HEK293 (cell line): Measurements from ENCODE around the gene STK36.

Experiments used
- CTCF ChIP-seq: fragments of 450-650 bp; formaldehyde crosslinking; IDR thresholded peaks from 2 replicates; pipeline ENCODE4 v1.5.1; 2016; ENCODE audit warnings: missing biosample characterization, missing genetic modification characterization
- REST ChIP-seq: fragments of 450-650 bp; formaldehyde crosslinking; IDR thresholded peaks from 2 replicates; pipeline ENCODE4 v1.5.1; 2016; ENCODE audit warnings: missing biosample characterization, missing genetic modification characterization
- YY1 ChIP-seq: fragments of 450-650 bp; formaldehyde crosslinking; IDR thresholded peaks from 2 replicates; pipeline ENCODE4 v1.5.1; 2018; ENCODE audit warnings: missing biosample characterization, missing genetic modification characterization
- ZBTB21 ChIP-seq: fragments of 450-650 bp; formaldehyde crosslinking; IDR thresholded peaks from 2 replicates; pipeline ENCODE4 v1.5.1; 2017; ENCODE audit warnings: missing biosample characterization, missing genetic modification characterization
- ZBTB44 ChIP-seq: fragments of 450-650 bp; IDR thresholded peaks from 2 replicates; pipeline ENCODE4 v1.5.1; 2018; ENCODE audit warnings: missing biosample characterization, mild to moderate bottlenecking, missing genetic modification characterization
- ZNF184 ChIP-seq: fragments of 450-650 bp; IDR thresholded peaks from 2 replicates; pipeline ENCODE4 v1.5.1; 2018; ENCODE audit warnings: missing biosample characterization, mild to moderate bottlenecking, missing genetic modification characterization
- ZNF221 ChIP-seq: fragments of 450-650 bp; formaldehyde crosslinking; IDR thresholded peaks from 2 replicates; pipeline ENCODE4 v1.5.1; 2017; ENCODE audit warnings: missing biosample characterization, missing genetic modification characterization, borderline replicate concordance
- ZNF23 ChIP-seq: fragments of 450-650 bp; formaldehyde crosslinking; IDR thresholded peaks from 2 replicates; pipeline ENCODE4 v1.5.1; 2016; ENCODE audit warnings: missing biosample characterization, missing genetic modification characterization, borderline replicate concordance
- ZNF558 ChIP-seq: fragments of 450-650 bp; formaldehyde crosslinking; IDR thresholded peaks from 2 replicates; pipeline ENCODE4 v1.5.1; 2016; ENCODE audit warnings: missing biosample characterization, missing genetic modification characterization
- ZNF830 ChIP-seq: fragments of 450-650 bp; IDR thresholded peaks from 2 replicates; pipeline ENCODE4 v1.5.0; 2018; ENCODE audit warnings: missing biosample characterization, missing genetic modification characterization, low read depth, mild to moderate bottlenecking, moderate library complexity

DNA sequence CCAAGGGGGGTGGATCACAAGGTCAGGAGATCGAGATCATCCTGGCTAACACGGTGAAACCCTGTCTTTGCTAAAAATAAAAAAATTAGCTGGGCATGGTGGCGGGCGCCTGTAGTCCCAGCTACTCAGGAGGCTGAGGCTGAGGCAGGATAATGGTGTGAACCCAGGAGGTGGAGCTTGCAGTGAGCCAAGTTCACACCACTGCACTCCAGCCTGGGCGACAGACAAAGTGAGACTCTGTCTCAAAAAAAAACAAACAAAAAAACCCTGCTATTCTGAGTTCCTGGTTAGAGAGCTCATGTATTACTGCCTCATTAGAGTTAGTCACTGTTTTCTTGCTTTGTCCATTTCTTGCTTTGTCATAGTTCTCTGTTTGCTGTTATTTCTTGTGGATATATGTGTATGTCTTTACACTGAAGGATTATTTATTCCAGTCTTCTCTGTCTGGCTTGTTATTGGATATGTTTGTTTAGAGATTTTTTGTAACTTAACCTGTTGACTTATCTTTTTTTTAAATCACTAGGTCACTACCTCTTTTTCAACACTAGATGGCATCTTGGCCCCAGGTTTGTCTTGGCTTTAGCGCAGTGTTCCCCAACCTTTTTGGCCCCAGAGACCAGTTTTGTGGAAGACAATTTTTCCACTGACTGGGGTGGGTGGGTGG, 55.7 kb downstream of the STK36 start:
- TF ChIP-seq YY1 (tag by site-specific recombination) (no peak), ZNF23 (tag by site-specific recombination) (no peak), ZBTB44 (tag by site-specific recombination) (no peak), ZNF184 (no peak), CTCF (no peak), ZBTB21 (tag by site-specific recombination) (no peak), ZNF558 (tag by site-specific recombination) (no peak), ZNF830 (tag by site-specific recombination) (no peak), REST (tag by site-specific recombination) (no peak), ZNF221 (tag by site-specific recombination) (no peak)
